Measurements from ENCODE around the gene PPM1L.

GRCh38 chr3:160928183-160928726 lies 172.2 kb downstream of the PPM1L start:
- no peak for TF ChIP-seq POLR2A (IDR thresholded peaks at IDR 0.05; ENCODE audit: low read length)
- TF ChIP-seq GATA1 (IDR thresholded peaks at IDR 0.05; ENCODE audit: low read depth, low read length) = no peak

Measured in erythroblast (primary cell).